GM21367 (cell line): ENCODE data around the gene ELMO1.

ENCODE experiments used
- ATAC-seq: cut with Tn5 transposase; IDR thresholded peaks from one replicate; pipeline ENCODE4 v1.9.1; 2021; ENCODE audit not compliant: unreplicated experiment

Gene ELMO1

GRCh38 chr7:37234334-37234733 is 214.3 kb downstream of the ELMO1 start:
- ATAC-seq = no peak

- ATAC-seq = no peak
Measured at GRCh38 chr7:37231613-37232012, 217.1 kb downstream of the ELMO1 start.

GRCh38 chr7:37230221-37230620 is 218.4 kb downstream of the ELMO1 start:
- ATAC-seq = no peak

GRCh38 chr7:37229381-37229780 is 219.3 kb downstream of the ELMO1 start:
- ATAC-seq = no peak

- no peak for ATAC-seq
Measured at GRCh38 chr7:37225285-37225969, 223.2 kb downstream of the ELMO1 start.

- no peak for ATAC-seq
Measured at GRCh38 chr7:37224746-37225145, 223.9 kb downstream of the ELMO1 start.

GRCh38 chr7:37220664-37221063 is 228.0 kb downstream of the ELMO1 start:
- ATAC-seq = no peak

GRCh38 chr7:37218956-37219355 is 229.7 kb downstream of the ELMO1 start:
- no peak for ATAC-seq

- no peak for ATAC-seq
Measured at GRCh38 chr7:37216923-37217322, 231.7 kb downstream of the ELMO1 start.

GRCh38 chr7:37216156-37216852 is 232.4 kb downstream of the ELMO1 start:
- no peak for ATAC-seq

GRCh38 chr7:37215290-37215923 is 233.3 kb downstream of the ELMO1 start:
- no peak for ATAC-seq

GRCh38 chr7:37212556-37212955 is 236.1 kb downstream of the ELMO1 start:
- ATAC-seq = no peak

GRCh38 chr7:37212051-37212450 is 236.6 kb downstream of the ELMO1 start:
- ATAC-seq = no peak

GRCh38 chr7:37211097-37211880 is 237.4 kb downstream of the ELMO1 start:
- no peak for ATAC-seq

- no peak for ATAC-seq
Measured at GRCh38 chr7:37209195-37209594, 239.5 kb downstream of the ELMO1 start.

GRCh38 chr7:37208528-37208927 is 240.1 kb downstream of the ELMO1 start:
- peak; percentile 76 for ATAC-seq

- ATAC-seq = no peak
Measured at GRCh38 chr7:37206192-37206591, 242.5 kb downstream of the ELMO1 start.

GRCh38 chr7:37205451-37205850 is 243.2 kb downstream of the ELMO1 start:
- ATAC-seq = no peak

GRCh38 chr7:37201876-37202198 is 246.8 kb downstream of the ELMO1 start:
- ATAC-seq = no peak

GRCh38 chr7:37201003-37201875 is 247.4 kb downstream of the ELMO1 start:
- ATAC-seq = peak; percentile 62
